ENCODE results near the gene TLL2. TPM values are rescaled to one million over a fixed set of nuclear protein-coding genes. Genes with fewer than 3 reads are reported as not detected.

Gene TLL2
- total RNA-seq, 4 donors from 2014 or later: 0.67 to 1.1 TPM; not detected in 2

GRCh38 chr10:96319754-96320474, 193.8 kb downstream of the TLL2 start:
- TF ChIP-seq POLR2A (IDR thresholded peaks at IDR 0.05) (no peak), CTCF (IDR thresholded peaks at IDR 0.05) (no peak)
- Histone ChIP-seq H3K4me1 (no peaks in the 10 kb centered on the region), H3K36me3 (no peaks in the 10 kb centered on the region), H3K9me3 (no peaks in the 10 kb centered on the region), H3K27ac (no peak overlapping the region), H3K4me3 (no peak overlapping the region), H3K27me3 (no peaks in the 10 kb centered on the region)
- intact Hi-C loops (cut with DNase I; ENCODE audit: low total_unique reads): no loop called here
- DNase-seq: no peak

- no peaks in the 10 kb centered on the region for H3K36me3 ChIP-seq
- H3K27me3 ChIP-seq: no peaks in the 10 kb centered on the region
- no peaks in the 10 kb centered on the region for H3K9me3 ChIP-seq
- intact Hi-C loops (cut with DNase I; ENCODE audit: low total_unique reads): no loop called here
- DNase-seq: no peak
- TF ChIP-seq CTCF (IDR thresholded peaks at IDR 0.05) (no peak), POLR2A (IDR thresholded peaks at IDR 0.05) (no peak)
- H3K4me3 ChIP-seq: no peak overlapping the region
- no peaks in the 10 kb centered on the region for H3K4me1 ChIP-seq
- no peak overlapping the region for H3K27ac ChIP-seq
Observed at GRCh38 chr10:96317067-96317833, 196.5 kb downstream of the TLL2 start.

Other genes with a start within 250 kb of the TLL2 start
- 1 to 10 TPM in 2 of 4 donors, under 1 TPM in 1, not detected in 1; 0.67 to 3.9 (median 1.8) TPM for gene BLNK, start 242.4 kb downstream of the TLL2 start, total RNA-seq
- under 1 TPM in 1 of 4 donors, not detected in 3; 0.28 TPM for gene DNTT, start 209.5 kb downstream of the TLL2 start, total RNA-seq
- not detected for gene OPALIN, start 154.9 kb downstream of the TLL2 start, total RNA-seq
- 100 to 1,000 TPM in 2 of 4 donors, 10 to 100 TPM in 2; 86.8 to 210 (median 113) TPM for gene TM9SF3, start 73.1 kb upstream of the TLL2 start, total RNA-seq
- 10 to 100 TPM in 1 of 4 donors, 1 to 10 TPM in 3; 1.7 to 10.6 (median 8.4) TPM for gene PIK3AP1, start 206.6 kb upstream of the TLL2 start, total RNA-seq